ENCODE results near the gene SEMA3B.
A peak's percentile ranks its signal among the peaks of the same experiment; 100 is the strongest.
"Not testable (repeated sequence)": the region's sequence is repeated elsewhere in the genome, so short reads cannot be mapped to it uniquely, and the experiment has no call there.

SEMA3B gene

DNA sequence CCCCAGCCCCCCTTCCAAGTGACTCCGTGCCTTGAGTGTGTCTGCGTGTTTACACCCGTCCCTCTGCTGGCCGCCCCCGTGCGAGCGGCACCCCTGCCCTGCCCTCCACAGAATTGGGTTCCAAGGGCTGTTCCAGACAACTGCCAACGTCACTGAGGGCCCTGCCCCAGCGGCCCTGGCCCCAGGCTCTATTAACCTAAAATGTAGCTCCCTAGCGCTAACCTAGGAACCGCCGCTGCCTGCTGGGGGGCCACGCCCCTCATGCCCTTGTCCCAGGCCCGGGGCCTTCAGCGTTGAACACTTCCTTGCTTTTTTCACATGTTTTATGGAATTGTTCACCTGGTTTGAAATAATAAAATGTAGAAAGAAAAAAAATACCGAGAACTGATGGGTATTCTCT is 10.0 kb upstream of the SEMA3B start:
- DNase-seq (ENCODE audit: low read depth) = no peak

DNA sequence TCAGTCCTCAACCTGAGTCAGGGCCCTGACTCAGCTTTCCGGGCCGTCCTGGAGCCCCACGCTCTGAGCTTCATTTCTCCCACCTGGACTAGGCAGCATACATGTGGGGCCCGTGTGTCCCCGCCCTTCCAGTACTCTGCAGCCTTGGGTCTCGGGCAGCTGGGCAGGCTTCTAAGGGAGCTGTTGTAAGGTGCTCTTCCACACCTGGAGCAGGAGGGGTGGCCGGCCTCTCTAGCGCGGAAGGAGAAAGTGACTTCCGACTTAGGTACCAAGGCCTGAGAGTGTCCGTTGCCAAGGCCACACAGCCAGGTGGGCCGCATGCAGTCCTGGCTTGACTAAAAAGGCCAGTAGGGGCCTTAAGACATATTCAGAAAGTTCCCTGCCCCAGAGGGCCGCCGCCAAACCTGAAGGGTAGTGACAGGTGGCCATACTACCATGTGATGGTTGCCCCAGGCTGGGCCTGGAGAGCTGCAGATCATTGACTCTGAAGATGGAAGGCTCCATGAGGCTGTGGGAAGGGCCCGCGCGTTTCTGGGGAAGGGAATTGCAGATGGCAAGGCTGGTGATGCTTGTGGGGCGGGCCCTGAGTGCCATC is 9.4 kb upstream of the SEMA3B start:
- DNase-seq (ENCODE audit: low read depth) = no peak

DNA sequence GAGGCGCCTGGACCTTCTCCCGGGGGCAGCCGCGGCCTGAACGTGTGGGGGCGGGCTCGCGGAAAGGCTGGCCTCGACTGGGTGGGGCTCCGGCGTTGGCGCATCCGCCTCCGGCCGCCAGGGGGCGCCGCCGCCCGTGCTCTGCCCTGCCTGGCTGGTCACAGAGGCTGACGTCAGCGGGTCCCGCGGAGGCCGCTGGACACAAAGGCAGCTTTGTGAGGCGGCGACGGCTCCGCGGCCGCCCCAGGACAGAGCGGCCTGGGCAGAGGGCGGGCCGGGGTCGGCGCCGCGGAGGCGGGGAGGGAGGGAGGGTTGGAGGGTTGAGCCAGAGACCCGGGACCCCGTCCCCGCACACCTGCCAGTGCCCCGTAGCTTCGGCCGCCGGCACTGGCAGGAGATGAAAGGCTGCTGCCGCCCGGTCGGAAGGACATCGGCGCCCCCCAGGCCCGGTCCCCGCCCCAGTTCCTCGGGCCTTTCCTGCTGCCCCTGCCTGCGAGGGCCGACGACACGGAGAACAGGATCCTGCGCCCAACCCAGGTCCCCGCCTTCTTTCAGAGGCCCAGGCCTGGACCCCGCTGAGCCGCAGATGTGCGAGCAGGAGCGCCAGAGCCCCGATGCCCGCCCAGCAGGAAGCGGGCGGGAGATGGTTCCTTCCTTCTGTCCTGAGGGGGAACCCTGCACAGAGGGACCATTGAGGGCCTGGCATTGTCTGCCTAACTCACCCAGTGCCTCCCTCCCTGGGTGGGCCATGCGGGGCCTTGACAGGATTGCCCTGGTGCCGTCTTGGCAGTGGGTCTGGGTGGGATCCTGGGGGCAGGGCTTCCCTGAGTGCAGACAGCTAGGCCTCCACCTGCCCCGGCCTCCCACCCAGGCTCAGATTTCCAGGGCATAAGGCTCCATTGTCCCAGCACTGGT is 8.7 kb upstream of the SEMA3B start:
- peak; percentile 85 for DNase-seq (ENCODE audit: low read depth)

DNA sequence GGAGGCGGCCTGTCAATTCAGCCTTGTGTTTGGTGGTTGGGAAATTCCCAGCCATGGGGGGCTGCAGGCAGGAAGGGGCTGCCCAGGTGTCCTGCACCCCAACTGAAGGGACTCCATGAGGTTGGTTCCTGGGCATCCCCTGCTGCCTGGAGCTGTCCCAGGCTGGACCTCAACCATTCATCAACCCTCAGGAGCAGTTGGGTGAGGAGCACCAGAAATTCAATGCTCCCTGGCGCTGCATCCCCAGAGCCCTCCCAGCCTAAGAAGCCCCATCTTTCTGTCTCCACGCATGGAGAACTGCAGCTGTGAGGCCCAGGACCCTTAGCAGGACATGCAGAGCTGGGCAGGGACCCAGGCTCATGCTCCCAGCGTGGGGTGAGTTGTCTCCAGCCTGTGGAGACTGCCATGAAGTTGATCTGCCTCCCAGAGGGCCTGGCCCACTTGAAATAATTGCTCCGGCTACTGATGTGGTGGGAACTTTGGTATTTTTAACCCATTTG is 8.0 kb upstream of the SEMA3B start:
- no peak for DNase-seq (ENCODE audit: low read depth)

DNA sequence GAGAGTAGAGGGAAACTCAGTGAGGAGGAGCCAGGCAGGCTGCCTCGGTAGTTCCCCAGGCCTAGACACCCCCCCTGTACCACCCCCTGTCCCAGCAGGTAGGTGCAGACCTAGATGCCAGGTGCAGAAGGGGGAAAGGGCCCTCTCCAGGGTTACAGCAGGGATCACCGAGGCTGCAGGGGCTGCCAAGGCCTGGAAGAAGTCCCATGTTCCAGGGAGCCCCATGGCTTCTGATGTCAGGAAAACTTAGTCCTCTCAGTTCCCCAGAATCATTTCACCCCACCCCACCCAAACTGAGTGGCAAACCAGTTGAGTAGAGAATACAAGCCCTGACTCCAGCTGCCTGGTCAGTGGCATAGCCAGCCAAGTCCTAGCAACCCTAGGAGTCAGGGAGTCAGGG is 7.4 kb upstream of the SEMA3B start:
- DNase-seq (ENCODE audit: low read depth) = no peak

DNA sequence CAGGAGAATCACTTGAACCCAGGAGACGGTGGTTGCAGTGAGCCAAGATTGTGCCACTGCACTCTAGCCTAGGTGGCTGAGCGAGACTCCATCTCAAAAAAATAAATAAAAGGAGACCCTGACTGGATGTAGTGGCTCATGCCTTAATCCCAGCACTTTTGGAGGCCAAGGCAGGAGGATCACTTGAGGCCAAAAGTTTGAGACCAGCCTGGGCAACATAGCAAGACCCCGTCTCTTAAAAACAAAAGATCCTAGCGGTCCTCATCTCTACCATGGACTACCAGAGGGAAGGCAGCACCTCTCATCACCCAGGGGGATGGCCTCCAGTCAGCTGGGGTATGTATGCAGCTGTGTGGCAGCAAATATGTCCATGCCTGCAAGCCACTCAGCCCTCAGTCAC is 6.7 kb upstream of the SEMA3B start:
- not testable (repeated sequence) for DNase-seq (ENCODE audit: low read depth)

DNA sequence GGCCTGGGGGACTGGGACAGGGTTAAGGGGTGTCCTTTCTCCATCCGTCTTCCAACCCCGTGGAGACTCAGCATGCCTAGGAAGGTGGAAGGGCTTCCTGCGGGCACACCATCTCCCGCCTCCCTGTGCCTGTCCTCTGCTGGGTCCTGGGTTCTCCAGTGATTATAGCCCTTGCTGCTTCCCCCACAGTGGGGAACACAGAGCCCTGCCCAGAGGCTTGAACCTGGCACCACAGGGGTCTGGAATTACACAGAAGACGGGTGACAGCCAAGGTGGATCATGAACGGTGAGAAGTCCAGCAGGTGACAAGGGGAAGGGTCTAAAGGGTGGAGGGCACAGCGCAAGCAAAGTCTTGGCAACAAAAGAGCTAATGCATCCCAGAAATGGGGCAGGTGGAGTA is 6.2 kb upstream of the SEMA3B start:
- no peak for DNase-seq (ENCODE audit: low read depth)

DNA sequence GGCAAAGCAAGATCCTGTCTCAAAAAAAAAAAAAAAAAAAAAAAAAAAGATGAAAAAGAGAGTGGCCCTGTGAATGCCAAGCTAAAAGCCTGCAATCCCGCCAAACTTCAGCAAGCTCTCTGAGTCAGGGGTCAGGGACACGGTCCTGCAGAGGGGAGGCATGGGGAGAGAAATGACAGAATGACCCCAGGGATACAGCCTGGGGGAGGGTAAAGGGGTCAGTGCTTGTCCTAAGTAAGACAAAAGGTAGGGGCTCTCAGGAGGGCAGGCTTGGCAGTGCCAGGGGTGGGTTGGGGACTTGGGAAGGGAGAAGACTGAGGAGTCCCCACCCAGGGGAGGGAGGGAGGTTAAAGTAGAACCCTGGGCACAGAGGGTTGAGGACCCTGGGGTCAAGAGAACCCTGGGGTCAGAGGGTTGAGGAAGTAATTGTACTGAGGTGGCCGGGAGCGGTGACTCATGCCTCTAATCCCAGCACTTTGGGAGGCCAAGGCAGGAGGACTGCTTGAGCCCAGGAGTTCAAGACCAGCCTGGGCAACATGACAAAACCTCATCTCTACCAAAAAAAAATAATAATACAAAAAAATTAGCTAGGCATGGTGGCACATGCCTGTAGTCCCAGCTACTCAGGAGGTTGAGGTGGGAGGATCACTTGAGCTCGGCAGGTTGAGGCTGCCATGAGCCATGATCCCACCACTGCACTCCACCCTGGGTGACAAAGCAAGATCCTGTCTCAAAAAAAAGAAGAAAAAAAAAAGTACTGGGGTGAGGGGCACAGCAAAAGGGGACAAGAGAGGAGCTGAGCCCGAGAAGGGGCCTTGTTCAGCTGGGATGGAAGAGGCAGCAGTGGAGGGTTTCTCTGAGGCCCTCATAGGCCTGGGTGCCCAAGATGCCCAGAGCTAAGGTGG is 5.2 kb upstream of the SEMA3B start:
- no peak for DNase-seq (ENCODE audit: low read depth)

DNA sequence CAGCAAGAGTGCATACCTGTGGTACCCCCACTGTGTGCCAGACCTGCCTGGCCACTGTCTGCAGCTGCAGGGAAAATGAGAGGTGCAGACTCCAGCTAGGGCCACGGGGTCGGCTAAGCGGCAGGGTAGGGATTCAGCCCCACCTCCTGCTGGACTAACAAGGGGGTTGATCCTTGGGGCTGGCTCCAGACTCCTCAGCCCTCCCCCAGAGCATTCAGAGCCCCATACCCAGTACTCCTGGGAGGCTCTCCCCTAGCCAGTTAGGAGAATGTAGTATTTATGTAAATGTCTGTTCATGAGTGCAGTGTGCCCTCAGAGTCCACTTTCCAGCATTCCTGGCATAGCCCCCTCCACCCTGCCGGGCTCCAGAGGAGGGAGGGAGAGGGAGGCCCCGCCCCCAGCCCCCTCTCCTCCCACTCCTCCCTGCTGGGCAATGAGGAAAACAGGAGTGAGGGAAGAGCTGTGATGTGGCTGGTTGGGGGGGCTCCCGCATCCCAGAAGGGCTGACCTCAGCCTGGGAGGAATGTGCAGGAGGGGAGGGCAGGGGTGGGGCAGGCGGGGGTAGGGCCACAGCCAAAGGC is 4.5 kb upstream of the SEMA3B start:
- DNase-seq (ENCODE audit: low read depth) = peak; percentile 81

DNA sequence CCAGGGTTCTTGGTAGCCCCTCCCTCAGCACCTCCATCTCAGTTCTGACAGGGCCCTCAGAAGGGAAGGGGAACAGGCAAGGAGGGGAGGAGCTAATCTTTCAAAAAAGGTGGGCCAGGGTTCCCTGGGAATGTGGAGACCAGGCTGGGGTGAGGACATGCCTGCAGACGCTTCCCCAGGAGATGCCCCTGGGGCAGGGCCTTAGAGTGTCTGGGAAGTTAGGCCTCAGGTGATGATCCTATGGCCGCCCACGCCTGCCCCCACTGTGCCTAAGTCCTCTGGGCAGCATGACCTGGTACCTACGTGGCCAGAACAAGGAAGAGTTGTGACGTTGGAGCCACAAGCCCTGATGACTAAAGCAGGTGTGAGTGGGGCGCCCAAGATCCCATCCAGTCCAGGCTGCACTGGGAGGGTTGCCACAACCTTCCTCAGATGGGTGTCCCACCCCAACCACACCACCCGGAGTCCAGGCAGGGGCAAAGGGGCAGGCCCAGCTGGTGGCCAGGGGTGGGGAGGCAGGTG is 3.9 kb upstream of the SEMA3B start:
- DNase-seq (ENCODE audit: low read depth) = no peak

DNA sequence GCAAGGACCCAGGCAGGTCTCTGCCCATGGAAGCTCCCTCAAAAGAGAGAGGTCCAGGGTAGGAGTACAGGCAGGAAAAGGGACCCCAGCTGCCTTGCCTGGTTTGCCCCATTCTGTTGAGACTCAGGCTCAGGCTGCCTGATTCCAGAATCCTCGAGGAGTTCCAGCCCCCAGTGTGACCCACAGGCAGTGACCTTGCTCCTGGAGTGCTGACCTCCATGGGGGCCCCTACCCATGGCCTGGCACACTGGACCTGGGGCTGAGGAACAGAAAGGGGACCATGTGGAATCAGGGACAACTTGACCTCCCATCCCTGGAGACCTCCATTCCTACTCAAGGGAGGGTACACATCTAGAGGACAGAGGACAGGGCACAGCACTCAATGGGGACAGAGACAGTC is 3.4 kb upstream of the SEMA3B start:
- no peak for DNase-seq (ENCODE audit: low read depth)

DNA sequence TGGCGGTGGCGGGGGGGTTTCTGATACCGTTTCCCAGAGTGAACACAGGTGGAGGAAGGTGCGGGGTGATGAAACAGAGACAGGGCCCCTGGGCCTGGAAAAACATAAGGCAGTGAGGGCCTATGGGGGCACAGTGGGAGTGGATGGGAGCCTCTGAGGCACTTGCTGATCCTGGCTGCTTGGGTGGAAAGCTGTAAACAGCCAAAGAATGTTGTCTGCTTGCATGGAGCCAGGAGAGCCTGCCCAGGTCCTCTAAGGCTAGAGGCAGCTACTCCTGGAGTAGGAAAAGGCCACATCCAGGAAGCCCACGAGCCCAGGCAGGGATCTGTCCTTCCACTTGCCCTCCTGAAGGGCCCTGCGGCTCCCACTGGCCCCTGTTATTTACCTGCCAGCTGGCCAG is 2.9 kb upstream of the SEMA3B start:
- no peak for DNase-seq (ENCODE audit: low read depth)

DNA sequence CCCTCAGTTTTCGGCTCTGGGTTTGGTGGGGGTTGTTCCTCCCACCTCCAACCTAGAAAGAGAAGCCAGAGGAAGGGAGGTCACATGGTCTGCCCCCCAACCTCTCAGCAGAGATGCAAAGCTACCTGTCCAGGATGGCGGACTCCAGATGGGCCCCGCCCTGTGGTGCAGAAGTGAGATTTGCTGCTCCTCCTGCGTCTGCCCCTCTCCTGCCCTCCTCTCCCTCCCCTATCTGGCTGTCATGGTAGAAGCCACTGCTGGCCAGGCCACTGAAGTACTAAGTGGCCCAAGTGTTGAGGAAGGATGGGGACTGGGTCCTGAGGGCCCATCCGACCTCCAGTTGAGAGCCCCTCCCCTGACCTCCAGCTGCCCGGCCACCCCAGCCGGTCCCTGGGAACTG is 2.1 kb upstream of the SEMA3B start:
- no peak for DNase-seq (ENCODE audit: low read depth)

DNA sequence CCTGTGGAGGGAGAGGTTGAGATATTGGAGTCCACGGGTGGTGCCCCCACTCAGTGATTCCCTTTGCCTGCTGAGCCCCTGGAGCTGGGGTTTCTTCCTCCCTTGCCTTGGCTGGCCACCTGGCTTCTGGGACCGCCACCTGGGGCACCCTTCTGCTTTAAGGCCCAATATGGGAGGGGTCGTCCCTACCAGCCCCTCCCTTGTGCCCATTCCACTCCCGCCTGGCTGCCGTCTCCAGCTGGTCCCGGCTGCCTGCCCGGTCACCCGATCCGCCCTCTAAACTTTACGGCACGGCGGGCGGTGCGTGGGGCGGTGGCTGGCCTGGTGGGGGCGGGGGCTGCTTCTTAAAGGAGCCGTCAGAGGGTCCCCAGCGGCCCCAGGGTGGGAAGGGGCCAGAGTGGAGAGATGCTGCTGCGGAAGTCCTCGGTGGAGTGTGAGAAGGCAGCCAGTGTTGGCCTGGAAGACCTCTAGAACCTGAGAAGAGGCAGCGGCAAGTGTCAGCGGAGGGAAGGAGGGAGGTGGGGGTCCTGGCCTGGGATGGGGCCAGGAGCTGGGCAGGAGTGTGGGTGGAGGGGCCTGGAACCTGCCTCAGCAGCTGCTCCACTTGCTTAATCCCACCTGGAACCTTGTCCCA is 1.6 kb upstream of the SEMA3B start:
- DNase-seq (ENCODE audit: low read depth) = no peak

DNA sequence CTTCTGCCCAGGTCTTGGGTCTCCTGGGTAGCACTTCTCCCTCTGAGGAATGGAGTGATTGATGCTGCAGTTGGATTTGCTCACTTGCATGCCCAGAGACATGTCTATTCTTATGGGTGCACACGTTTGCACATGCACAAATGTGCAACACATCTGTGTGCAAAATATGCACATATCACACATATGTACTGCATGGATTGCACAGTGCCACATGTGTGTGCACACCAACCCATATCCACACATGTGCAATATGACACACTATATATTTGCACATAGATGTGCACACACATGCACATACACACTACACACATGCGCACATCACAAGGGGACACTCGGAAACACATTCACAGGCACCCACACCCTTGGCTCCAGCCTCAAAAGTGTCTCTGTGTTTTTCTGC is 671 bp upstream of the SEMA3B start:
- no peak for DNase-seq (ENCODE audit: low read depth)

DNA sequence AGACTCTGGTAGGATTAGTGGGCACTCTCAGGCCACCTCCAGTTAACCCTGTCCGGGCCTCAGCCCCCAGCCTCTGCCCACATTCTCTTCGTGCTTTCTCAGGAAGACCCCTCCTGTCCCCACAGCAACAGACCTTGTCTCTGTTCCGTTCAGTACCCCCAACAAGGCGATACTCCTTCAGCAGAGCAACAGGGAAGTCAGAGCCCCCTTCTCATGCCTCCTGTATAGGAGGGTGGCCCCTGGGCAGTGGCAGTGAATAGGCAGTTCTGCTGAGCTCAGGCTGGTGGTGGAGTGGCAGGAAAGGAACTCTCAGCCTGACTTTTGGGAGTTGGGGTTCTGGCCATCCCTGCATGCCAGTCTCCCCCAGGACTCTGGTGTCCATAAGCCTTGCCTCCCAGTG is 513 bp downstream of the SEMA3B start:
- DNase-seq (ENCODE audit: low read depth) = no peak

DNA sequence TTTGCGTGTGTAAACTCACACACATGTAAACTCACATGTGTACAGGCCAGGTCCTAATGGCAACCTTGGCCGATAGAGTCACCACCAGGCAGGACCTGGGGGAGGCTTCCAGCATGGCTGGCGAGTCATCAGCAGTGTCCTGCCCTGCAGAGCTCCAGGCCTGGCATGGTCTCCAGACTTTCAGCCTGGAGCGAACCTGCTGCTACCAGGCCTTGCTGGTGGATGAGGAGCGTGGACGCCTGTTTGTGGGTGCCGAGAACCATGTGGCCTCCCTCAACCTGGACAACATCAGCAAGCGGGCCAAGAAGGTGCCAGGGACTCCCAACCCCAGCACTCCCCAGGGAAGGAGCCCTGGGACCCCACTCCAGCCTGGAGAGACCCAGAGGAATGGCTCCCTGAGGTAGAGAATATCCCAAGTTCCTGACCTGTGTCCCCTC is 1.0 kb downstream of the SEMA3B start:
- no peak for DNase-seq (ENCODE audit: low read depth)

DNA sequence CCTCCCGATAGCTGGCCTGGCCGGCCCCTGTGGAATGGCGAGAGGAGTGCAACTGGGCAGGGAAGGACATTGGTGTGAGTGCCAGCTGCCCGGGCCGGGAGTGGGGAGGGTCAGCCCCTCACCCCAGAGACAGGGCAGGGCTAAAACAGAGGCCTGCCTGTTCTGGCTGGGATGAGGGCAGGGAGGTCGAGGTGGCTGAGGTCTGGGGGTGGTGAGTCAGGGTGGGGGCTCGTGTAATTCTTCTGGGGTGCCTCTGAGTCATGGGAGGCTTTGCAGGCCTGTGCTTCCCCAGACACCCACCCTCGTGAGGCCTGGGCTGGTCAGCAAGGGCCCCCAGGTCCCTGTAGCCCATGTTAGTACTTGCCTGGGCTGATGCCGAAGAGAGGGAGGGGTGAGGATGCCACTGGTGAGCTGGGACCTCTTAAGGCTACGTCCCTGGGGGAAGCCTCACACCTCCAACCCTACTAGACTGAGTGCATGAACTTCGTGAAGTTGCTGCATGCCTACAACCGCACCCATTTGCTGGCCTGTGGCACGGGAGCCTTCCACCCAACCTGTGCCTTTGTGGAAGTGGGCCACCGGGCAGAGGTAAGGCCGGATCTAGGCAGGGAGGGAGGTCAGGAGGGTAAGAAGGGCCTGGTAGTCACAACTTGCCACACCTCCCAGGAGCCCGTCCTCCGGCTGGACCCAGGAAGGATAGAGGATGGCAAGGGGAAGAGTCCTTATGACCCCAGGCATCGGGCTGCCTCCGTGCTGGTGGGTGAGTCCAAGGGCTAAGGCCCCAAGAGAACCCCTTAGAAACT is 1.7 kb downstream of the SEMA3B start:
- DNase-seq (ENCODE audit: low read depth) = peak; percentile 23

DNA sequence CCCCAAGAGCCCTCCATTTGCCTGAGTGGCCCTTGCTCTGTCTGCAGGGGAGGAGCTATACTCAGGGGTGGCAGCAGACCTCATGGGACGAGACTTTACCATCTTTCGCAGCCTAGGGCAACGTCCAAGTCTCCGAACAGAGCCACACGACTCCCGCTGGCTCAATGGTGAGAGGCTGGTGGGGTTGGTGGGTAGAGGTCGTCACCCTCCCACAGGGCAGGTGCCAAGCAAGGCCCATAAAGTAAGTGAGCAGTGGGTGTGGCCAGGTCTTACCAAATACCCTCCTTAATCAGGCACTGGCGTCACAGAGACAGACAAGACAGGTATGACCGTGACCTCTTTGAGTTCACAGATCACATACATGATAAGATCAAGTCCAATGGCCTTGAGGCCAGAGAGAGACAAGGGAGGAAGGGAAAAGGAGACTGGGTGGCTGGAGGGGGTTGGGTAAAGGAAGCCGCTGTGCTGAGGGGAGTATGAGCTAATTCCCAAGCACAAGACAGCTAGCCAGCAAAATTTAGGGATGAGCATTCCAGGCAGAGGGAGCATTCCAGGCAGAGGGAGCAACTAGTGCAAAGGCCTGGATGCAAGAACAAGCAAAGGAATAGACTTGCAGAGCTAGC is 2.5 kb downstream of the SEMA3B start:
- DNase-seq (ENCODE audit: low read depth) = no peak

DNA sequence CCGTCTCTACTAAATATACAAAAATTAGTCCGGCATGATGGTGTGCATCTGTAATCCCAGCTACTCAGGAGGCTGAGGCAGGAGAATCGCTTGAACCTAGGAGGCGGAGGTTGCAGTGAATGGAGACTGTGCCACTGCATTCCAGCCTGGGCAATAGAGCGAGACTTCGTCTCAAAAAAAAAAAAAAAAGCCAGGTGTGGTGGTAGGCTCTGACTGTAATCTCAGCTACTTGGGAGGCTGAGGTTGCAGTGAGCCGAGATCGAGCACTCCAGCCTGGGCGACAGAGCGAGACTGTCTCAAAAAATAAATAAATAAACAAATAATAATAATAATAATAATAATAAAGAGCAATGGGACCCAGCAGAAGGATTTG is 3.6 kb downstream of the SEMA3B start:
- DNase-seq (ENCODE audit: low read depth) = not testable (repeated sequence)

All from iris pigment epithelial cell (primary cell).